G401 (cell line): ENCODE results near the gene CHRNA3. TPM values are rescaled to one million over a fixed set of nuclear protein-coding genes. Genes with fewer than 3 reads are reported as not detected.

ENCODE experiments used
- DNase-seq: peaks from one replicate; pipeline ENCODE4 v3.0.0-alpha.2; 2015; ENCODE audit warnings: low spot score
- in situ Hi-C: cut with HindIII; loops from 2 replicates; pipeline ENCODE4 v1.10.0; 2016; ENCODE audit warnings: low sequenced_read_pairs, mixed read lengths
- total RNA-seq: library from RNA; depleted of rRNA; stranded (reverse); fragments of >200 nt; shearing (Covaris generic); gene quantifications from 2 replicates; pipeline ENCODE4 v1.2.3, GENCODE V29; 2014

CHRNA3 gene
- total RNA-seq, 1 experiment from 2014 or later, result 0.24 TPM

DNA sequence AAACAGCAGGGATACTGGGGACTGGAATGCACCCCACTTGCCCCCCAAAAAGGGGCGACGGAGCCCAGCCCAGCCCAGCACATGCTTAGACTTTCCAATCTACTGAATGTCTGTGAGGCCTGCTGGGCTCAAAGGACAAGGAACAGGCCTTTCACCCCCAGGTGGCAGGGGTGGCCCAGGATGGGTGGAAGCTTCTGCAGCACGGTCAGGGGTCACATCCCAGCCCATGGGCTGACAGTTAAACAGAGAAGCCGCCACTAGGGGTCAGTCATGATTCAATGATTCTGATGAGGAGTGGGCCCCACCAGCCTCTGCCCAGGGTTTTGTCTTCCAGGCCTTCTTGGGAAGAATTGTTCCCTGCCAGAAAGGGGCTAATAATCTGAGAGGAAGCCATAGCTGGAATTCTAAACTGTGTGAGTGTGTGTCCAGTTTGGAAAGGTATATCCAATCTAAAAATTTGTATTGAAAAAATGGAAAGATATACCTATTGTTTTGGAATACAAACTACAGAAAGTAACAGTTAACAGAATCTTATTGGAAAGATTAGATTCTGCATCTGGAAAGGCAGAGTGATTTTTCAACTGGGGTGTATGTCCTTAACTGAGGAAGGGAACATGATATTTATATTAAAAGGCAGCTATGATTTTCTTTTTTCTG, 18.0 kb upstream of the CHRNA3 start:
- in situ Hi-C loops, result no loop called here
- peak; percentile 36 for DNase-seq

DNA sequence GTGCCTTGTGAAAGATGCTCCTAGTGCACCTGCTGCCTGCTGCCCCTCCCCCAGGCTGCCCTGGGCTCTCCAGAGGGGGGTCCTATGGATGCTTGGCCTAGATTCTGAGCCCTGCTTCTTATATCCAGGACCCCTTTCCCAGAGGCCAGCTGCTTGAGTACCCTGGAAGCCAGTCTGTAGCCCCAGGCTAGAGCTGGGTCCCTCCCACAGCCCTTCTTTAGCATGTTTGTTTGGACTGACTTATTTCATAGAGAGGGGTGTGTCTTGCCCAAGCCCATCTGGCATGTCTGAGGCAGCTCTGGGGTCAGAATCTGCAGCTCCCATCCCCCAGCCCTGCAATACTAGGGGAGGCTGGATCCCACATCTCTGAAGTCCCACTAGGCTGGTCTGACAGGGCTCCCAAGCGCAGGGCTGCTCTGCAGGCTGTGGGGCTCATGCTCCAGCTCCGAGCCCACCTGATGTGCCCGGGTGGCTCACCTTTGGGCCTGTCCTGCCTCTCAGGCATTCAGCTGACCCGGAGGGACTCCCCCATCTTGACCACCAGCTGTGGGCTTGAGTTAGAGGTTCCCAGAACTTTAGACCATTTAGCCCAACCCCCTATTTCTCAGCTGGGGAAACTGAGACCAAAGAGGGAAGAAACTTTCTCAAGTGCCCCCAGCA, 17.1 kb upstream of the CHRNA3 start:
- in situ Hi-C loops, result no loop called here
- DNase-seq, result no peak

DNA sequence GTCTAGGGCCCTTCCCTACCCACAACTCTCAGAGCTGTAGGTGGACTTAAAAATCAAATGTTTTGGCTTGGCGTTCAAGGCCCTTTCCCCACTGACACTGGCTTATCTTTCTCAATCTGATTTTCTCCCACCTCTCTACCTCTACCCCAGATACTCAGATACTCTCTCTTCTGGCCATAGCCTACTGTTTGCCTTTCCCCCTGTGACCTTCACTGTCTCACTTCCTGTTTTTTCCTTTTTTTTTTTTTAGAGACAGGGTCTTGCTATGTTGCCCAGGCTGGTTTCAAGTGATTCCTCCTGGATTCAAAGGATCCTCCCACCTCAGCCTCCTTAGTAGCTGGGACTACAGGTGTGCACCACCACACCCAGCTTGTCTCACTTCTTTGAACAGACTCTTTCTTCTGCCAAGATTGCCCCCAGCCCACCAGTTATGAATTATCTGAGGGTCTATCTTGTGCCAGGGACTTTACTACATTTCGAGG, 15.6 kb upstream of the CHRNA3 start:
- in situ Hi-C loops, result no loop called here
- DNase-seq, result no peak

DNA sequence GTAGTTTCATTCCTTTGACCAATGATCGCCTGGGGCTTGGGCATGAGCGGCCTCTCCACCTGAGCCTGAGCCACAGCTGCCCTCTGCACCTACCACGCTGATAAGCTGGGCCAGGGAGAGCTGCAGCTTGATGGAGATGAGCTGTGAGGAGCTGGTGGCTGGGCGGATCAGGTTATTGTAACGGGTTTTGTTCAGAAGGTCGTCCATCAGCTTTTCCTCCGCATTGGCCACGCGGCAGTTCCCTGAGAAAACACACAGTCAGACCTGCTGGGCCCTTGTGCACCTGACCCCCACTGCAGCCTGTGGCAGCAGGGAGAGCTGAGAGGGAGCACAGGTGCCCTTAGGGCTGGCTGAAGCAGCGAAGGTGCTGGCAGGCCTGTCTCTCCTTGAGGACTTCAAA, 14.6 kb upstream of the CHRNA3 start:
- in situ Hi-C loops, result no loop called here
- no peak for DNase-seq

DNA sequence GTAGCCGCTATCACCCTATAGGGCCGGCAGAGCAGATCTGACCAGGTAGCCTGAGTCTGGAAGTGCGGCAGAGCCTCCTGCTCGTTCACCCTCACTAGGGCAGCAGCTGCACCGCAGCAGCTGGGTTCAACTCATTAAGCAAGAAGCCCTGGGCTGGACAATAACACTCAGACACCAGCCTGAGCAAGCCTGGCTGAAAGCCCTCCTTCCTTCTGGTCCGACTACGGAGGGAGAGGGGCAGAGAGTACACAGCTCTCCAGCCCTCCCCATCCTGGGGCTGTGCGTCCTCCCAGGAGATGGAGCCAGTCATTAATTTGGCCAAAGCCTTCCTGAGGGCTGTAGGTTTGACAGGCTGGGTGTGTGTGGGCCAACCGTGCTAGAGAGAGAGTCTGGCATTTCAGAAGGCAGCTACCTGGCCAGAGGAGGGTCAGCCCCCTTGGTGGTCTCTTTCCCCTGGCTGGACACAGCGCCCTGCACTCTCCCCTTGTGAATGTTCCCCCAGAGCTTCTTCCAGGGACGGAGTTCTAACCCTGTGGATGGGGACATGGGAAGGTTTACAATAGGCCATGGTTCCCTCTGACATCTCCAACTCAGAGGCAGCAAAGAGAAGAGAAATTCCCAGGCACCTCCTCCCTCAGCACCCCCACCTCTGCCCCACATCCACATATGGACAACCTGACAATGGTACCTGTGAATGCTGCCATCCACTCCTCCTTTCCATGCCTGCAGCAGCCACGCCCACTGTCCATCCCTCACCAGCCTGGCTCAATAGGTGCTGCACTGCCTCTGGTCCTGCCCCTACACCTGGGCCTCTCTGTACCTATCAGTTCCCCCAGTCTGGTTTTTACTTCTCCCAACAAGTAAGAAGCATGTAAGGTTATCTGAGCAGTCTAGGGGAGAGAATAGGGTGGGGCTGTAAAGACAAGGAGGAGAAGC, 13.7 kb upstream of the CHRNA3 start:
- in situ Hi-C loops, result no loop called here
- DNase-seq, result no peak

DNA sequence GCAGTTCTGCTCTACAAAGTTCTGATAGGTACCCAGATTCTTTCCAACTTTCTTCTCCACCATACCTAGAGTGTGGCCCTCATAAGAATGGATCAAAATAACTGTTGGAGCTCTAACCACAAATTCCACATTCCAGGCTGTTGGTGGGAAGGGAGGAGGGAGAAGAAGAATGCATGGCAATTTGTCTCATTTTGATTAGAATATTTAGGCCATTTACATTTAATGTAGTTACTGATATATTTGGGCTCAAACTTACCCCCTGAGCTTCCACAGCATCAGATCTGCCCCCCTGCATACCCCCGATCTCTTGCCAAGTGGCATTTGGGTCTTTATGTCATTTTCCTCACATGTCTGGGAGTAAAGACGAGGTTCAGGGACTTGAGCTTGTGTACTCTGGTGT, 12.6 kb upstream of the CHRNA3 start:
- DNase-seq, result no peak
- in situ Hi-C loops, result no loop called here

DNA sequence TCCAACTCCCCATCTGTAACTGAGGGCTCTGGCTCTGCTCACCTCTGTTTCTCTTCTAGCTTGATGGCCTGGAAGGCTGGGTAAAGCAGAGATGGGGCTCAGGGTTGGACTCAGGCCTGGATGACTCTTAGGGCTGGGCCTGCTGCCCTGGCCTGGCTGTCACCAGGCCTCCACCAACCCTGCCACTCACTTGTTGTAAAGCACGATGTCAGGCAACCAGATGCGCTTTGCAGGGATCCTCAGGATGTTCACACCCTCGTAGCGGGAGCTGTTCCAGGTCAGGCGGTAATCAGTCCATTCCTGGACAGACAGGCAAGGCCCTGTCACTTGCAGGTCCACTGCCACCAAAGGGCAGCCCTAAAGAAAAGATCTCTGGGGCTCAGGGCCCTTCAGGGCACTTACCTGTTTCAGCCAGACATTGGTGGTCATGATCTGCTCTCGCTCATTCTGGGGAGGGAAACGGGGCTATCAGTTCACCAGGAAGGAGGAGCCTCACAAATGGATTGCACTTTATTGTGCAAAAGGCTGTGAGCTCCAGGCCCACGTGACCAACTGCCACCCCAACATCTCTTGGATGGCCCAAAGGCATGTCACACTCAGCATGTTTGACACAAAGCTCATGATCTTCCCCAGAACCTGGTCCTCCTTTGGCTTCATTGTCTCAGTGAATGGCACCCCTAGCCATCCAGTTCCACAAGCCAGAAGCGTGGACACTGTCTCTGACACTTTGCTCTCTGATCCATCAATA, 10.3 kb upstream of the CHRNA3 start:
- DNase-seq, result no peak
- in situ Hi-C loops, result no loop called here

DNA sequence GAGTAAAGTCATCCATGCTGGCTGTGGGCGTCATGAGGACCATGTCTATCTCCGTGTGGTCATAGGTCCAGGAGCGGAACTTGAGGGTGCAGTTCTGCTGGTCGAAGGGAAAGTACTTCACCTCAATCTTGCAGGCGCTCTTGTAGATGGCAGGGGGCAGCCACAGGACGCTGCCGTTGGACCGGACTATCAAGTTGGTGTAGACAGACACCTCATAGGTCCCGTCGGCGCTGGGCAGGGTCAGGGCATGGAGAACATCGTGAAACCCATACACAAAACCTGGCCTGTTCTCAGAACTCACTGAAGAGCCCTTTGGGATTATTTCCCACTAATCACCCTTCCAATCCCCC, 8.9 kb upstream of the CHRNA3 start:
- in situ Hi-C loops, result no loop called here
- DNase-seq, result no peak

DNA sequence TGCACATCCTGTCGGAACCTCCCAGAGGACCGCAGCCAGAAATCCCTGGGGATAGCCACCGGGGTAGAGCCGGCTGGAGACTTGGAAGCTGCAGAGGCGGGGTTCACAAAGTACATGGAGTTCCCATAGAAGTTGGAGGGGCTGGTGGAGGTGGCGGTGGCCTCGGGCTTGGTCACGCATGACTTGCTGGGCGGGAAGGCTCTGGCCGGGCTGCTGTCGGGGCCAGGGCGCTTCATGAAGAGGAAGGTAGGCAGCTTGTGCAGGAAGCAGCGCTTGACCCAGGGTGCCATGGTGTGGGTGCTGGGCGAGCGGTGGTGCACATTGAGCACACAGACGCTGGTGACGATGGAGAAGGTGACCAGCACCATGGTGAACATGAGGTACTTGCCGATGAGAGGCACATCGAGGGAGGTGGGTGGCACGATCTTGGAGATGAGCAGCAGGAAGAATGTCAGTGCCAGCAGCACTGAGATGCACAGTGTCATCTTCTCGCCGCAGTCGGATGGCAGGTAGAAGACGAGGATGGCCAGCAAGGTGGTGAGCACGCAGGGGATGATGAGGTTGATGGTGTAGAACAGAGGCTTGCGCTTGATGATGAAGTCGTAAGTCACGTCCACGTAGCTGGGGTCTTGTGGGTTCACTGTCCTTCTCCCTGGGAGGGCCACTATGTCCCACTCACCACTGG, 8.4 kb upstream of the CHRNA3 start:
- DNase-seq, result no peak
- in situ Hi-C loops, result no loop called here

DNA sequence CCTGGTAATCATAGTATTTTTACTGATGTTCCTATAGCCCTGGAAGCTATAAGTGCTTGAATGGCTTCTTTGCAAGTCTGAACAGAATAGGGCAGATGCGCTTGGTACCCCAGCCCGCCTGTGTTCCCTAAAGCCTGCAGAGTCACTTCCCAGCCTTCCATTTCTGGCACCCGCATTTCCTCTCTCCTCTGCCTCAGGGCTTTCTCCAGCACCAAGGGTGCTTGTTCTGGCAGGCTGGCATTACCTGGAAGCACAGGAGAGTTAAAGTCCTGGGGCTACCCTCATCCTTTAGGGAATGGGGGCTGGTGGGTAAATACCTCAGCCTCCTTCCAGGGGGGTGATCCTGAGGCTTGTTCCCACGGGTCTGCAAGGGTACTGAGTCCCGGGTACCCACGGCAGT, 7.4 kb upstream of the CHRNA3 start:
- DNase-seq, result no peak
- in situ Hi-C loops, result no loop called here

DNA sequence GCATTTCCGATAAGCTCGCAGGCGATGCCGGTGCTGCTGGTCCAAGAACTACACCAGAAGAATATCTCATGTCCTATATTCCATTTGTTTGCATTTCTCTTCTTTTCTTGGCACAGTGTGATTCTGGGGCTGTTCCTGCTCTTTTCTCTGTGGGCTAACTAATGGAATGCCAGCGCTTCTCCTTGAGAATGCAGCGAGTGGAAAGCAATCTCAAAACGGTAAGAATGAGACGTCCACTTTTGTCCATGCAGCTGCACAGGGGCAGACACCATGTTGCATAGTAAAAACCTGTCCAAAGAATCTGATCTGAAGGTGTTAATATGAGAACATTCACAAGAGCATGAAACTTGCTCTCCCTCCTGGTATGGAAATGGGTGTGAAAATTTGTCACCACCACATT, 6.6 kb upstream of the CHRNA3 start:
- no peak for DNase-seq
- in situ Hi-C loops, result no loop called here

DNA sequence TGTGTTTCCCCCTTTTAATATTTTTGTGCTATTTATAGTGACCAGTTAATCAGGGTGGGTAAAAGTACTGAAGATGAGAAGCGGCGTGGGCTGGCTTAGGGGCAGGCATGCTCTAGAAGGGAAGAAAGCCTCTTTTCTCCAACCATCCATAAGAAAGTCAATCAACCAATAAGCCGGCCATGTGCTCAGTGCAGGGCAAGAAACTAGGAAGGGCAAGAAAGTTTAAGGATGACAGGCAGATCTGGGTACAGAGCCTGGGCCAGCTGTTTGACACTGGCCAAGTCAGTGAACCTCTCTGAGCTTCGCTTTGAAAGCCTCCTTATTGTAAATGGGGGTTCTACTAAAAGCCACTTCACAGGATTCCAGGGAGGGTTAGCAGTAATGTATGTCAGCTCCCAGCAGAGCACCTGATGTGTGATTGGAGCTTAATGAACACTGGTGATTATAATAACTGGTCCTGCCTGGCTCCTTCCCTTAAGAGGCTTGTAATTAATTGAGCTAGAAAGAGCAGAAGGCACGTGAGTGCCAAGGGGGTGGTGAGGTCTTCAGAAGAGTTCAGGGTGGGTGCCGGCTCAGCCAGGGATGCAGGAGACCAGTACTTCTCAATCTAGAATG, 5.7 kb upstream of the CHRNA3 start:
- in situ Hi-C loops, result no loop called here
- no peak for DNase-seq

DNA sequence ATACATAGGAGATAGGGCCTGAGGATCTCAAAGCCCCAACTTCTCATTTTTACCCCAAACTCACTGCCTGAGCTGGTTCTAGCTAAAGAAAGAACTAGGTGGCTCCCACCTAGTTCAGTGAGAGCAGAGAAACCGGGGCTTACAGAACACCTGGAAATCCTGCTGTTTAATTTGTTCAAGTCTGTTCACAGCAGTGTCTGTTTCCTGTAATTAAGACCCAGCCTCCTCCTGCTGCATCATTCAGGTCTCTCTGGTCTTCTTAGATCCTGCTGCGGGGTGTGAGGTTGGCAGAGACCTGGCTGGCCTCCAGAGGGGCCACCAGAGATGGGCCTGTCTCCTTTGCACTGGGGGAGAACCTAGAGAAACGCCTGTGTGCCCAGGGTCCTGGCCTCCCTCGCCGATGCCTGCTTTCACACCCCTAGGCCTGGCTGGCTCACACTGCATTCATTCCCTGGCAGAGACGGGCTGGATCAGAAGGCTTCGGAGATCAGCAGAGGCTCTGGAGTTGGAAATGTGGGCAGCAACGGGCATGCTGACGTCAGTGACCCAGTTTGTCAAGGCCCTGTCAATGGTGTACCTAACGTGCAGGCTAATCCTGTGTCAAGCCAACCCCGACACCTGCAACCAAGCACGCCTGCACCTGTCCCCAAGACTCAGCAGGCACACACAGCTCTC, 4.9 kb upstream of the CHRNA3 start:
- peak; percentile 41 for DNase-seq
- in situ Hi-C loops, result no loop called here

DNA sequence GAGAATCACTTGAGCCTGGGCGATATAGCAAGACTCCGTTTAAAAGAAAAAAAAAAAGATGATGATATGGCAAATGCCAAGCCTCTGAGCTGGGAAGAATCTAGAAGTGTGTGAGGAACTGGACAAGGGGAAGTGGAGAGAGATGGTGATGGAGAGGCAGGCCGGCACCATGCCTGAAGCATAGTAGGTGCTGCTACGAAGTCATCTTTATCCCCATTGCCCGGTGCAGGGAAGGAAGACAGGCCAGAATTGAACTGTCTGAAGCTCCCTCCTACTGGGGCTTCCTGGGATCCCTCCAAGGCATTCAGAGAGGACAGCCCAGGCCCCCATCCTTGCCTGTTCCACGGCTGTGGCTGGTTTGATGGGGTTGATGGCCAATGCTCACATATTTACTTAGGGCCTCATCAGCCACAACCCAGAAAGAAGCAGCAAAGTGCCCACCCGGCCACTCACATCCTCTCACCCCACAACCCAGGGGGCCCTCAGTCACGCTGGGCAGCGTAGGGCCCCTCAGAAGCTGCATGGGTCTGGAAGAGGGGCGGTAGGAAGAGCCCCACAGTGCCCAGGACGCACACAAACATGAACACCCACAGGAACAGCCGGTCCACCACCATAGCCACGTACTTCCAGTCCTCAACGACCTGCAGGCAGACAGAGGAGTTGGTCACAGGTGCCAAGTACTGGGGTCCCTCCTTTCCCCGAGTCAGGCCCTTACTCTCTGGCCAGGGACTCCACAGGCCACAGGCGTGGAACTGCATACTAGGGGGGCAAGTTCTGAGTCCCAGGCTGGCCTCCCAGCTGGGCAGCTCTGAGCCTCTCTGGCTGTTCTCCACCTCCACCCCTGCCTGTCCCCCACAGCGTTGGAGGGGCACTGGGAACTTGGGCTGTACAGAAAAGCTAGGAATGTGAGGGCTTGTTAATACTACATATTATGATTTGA, 4.1 kb upstream of the CHRNA3 start:
- in situ Hi-C loops, result no loop called here
- no peak for DNase-seq

DNA sequence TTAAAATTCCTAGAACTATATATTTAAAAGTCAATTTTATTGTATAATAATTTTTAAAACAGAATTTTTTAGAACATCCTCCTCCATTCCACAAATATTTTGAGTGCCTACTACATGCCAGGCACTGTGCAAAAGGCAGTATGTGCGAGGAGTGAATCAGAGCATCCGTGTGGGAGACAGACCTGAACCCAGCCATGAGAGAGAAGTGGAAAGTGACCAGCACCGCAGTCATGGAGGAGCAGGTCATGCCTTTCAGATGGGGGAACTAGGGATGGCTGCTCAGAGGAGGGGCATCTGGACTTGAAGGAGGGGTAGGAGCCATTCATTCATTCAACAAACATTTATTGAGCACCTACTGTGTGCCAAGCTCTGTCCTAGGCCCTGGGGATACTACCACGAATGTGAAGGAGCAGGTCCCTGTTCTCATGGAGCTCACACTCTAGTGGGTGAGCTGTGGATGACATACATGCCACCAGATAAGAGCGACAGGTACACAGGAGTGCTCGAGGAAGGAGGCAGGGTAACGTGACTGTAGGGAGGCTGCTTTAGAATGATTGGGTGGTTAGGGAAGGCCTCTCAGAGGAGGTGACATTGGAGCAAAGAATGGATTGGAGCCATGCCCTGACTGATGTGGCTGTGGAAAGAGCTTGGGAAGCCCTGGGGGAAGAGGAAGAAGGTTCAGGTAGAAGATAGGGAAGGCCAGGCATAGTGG, 3.1 kb upstream of the CHRNA3 start:
- DNase-seq, result no peak
- in situ Hi-C loops, result no loop called here

DNA sequence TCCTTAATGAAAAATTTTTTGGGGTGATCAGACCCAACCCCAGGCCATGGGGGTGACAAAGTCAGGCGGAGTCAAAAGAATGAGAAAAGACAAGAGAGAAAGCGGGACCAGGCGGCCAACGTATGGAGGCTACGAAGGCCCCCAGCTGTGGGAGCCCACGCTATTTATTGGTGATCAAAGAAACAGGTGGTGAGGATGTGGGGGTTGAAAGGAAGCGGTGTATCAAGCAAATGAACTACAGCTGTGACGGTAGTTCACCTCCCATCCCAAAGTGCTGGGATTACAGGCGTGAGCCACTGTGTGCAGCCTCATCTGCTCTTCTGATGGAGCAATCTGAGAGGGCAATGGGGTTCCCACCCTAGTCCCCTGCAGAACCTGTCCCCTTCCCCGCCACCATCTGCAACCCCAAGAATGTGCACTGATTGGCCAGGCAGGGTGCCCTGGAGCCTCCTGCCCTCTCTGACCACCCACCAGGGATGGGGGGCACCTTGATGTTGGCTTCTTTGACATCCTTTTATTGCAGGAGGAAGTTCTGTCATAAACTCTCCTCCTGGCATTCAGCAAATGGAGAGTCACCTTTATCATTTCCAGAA, 1.1 kb upstream of the CHRNA3 start:
- in situ Hi-C loops, result no loop called here
- DNase-seq, result no peak
